ENCODE data around the gene ZDHHC9. TPM values are rescaled to one million over a fixed set of nuclear protein-coding genes. Genes with fewer than 3 reads are reported as not detected.

Gene ZDHHC9
- polyA plus RNA-seq, 2 donors = 4.6 to 8.1 TPM

DNA sequence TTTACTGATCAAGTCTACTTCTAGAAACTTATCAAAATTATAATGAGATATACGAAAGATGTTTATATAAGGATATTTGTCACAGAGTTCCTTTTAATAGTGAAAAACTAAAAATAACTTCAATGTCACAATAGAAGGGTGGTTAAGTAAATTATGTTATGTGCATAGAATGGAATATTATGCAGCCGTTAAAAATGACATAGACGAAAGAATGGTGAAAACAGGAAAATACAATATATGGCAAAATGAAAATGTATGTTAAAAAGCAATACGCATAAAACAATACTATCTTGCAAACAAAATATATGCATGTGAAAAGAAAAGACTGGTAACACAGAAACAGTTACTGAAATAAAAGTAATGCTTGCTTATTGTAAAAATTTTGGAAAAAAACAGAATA lies 19.1 kb downstream of the ZDHHC9 start:
- no peaks in the 10 kb centered on the region for H3K36me3 ChIP-seq (ENCODE audit: control insufficient read depth in 2 of 2, insufficient read depth in 2 of 2, low read length in 1 of 2)
- H3K9me3 ChIP-seq (ENCODE audit: control insufficient read depth in 2 of 2, insufficient read depth in 1 of 2, low read depth in 1 of 2, low read length in 1 of 2) = no peaks in the 10 kb centered on the region
- no peaks in the 10 kb centered on the region for H3K27me3 ChIP-seq (ENCODE audit: control insufficient read depth in 1 of 2, insufficient read depth in 2 of 2, low read length in 2 of 2)
- no peak overlapping the region for H3K4me3 ChIP-seq (ENCODE audit: low read depth in 1 of 2, low read length in 2 of 2)
- 93 to 95% methylated on average over 4 of the region's 4 CpGs for WGBS, 2 donors
- no peaks in the 10 kb centered on the region for H3K4me1 ChIP-seq (ENCODE audit: control insufficient read depth in 2 of 2, insufficient read depth in 2 of 2, low read length in 1 of 2)
- no peak overlapping the region for H3K27ac ChIP-seq (ENCODE audit: low read depth in 2 of 2, low read length in 1 of 2)

GRCh38 chrX:129823522-129823921 lies 20.2 kb downstream of the ZDHHC9 start:
- H3K36me3 ChIP-seq (ENCODE audit: control insufficient read depth in 2 of 2, insufficient read depth in 2 of 2, low read length in 1 of 2) = no peaks in the 10 kb centered on the region
- no peak overlapping the region for H3K27ac ChIP-seq (ENCODE audit: low read depth in 2 of 2, low read length in 1 of 2)
- no peaks in the 10 kb centered on the region for H3K27me3 ChIP-seq (ENCODE audit: control insufficient read depth in 1 of 2, insufficient read depth in 2 of 2, low read length in 2 of 2)
- no peak overlapping the region for H3K4me3 ChIP-seq (ENCODE audit: low read depth in 1 of 2, low read length in 2 of 2)
- H3K4me1 ChIP-seq (ENCODE audit: control insufficient read depth in 2 of 2, insufficient read depth in 2 of 2, low read length in 1 of 2) = no peaks in the 10 kb centered on the region
- 76 to 79% methylated on average over 6 of the region's 6 CpGs for WGBS, 2 donors
- H3K9me3 ChIP-seq (ENCODE audit: control insufficient read depth in 2 of 2, insufficient read depth in 1 of 2, low read depth in 1 of 2, low read length in 1 of 2) = no peaks in the 10 kb centered on the region

- Histone ChIP-seq H3K36me3 (ENCODE audit: control insufficient read depth in 2 of 2, insufficient read depth in 2 of 2, low read length in 1 of 2) (no peaks in the 10 kb centered on the region), H3K4me1 (ENCODE audit: control insufficient read depth in 2 of 2, insufficient read depth in 2 of 2, low read length in 1 of 2) (no peaks in the 10 kb centered on the region), H3K27me3 (ENCODE audit: control insufficient read depth in 1 of 2, insufficient read depth in 2 of 2, low read length in 2 of 2) (no peaks in the 10 kb centered on the region), H3K4me3 (ENCODE audit: low read depth in 1 of 2, low read length in 2 of 2) (no peak overlapping the region), H3K9me3 (ENCODE audit: control insufficient read depth in 2 of 2, insufficient read depth in 1 of 2, low read depth in 1 of 2, low read length in 1 of 2) (no peaks in the 10 kb centered on the region), H3K27ac (ENCODE audit: low read depth in 2 of 2, low read length in 1 of 2) (no peak overlapping the region)
- WGBS, 2 donors = 62 to 74% methylated on average over 2 of the region's 2 CpGs
Observed at GRCh38 chrX:129823115-129823514, 20.6 kb downstream of the ZDHHC9 start.

DNA sequence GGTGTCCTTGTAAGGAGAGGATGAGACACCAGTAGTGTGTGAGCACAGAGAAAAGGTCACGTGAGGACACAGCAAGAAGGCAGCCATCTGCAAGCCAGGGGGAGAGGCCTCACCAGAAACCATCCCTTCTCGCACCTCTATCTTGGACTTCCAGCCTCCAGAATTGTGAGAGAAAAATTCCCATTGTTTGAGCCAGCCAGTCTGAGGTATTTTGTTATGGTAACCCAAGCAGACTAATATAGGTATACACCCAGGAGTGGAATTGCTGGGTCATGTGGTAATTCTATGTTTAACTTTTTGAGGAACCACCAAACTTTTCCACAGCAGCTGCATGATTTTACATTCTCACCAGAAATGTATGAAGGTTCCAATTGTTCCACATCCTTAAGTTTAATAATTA lies 25.6 kb downstream of the ZDHHC9 start:
- no peak overlapping the region for H3K4me3 ChIP-seq (ENCODE audit: low read depth in 1 of 2, low read length in 2 of 2)
- H3K36me3 ChIP-seq (ENCODE audit: control insufficient read depth in 2 of 2, insufficient read depth in 2 of 2, low read length in 1 of 2) = no peaks in the 10 kb centered on the region
- WGBS, 2 donors = 82 to 98% methylated on average over 2 of the region's 2 CpGs
- H3K9me3 ChIP-seq (ENCODE audit: control insufficient read depth in 2 of 2, insufficient read depth in 1 of 2, low read depth in 1 of 2, low read length in 1 of 2) = no peaks in the 10 kb centered on the region
- no peaks in the 10 kb centered on the region for H3K4me1 ChIP-seq (ENCODE audit: control insufficient read depth in 2 of 2, insufficient read depth in 2 of 2, low read length in 1 of 2)
- H3K27ac ChIP-seq (ENCODE audit: low read depth in 2 of 2, low read length in 1 of 2) = no peak overlapping the region
- no peaks in the 10 kb centered on the region for H3K27me3 ChIP-seq (ENCODE audit: control insufficient read depth in 1 of 2, insufficient read depth in 2 of 2, low read length in 2 of 2)

GRCh38 chrX:129813662-129814368 lies 29.9 kb downstream of the ZDHHC9 start:
- Histone ChIP-seq H3K36me3 (ENCODE audit: control insufficient read depth in 2 of 2, insufficient read depth in 2 of 2, low read length in 1 of 2) (peaks cover 0 to 2% of the 10 kb centered on the region in 2 donors), H3K9me3 (ENCODE audit: control insufficient read depth in 2 of 2, insufficient read depth in 1 of 2, low read depth in 1 of 2, low read length in 1 of 2) (no peaks in the 10 kb centered on the region), H3K4me1 (ENCODE audit: control insufficient read depth in 2 of 2, insufficient read depth in 2 of 2, low read length in 1 of 2) (no peaks in the 10 kb centered on the region), H3K27ac (ENCODE audit: low read depth in 2 of 2, low read length in 1 of 2) (no peak overlapping the region), H3K27me3 (ENCODE audit: control insufficient read depth in 1 of 2, insufficient read depth in 2 of 2, low read length in 2 of 2) (no peaks in the 10 kb centered on the region), H3K4me3 (ENCODE audit: low read depth in 1 of 2, low read length in 2 of 2) (no peak overlapping the region)
- 66 to 83% methylated on average over 6 of the region's 6 CpGs for WGBS, 2 donors

- Histone ChIP-seq H3K27me3 (ENCODE audit: control insufficient read depth in 1 of 2, insufficient read depth in 2 of 2, low read length in 2 of 2) (no peaks in the 10 kb centered on the region), H3K4me1 (ENCODE audit: control insufficient read depth in 2 of 2, insufficient read depth in 2 of 2, low read length in 1 of 2) (no peaks in the 10 kb centered on the region), H3K9me3 (ENCODE audit: control insufficient read depth in 2 of 2, insufficient read depth in 1 of 2, low read depth in 1 of 2, low read length in 1 of 2) (no peaks in the 10 kb centered on the region), H3K4me3 (ENCODE audit: low read depth in 1 of 2, low read length in 2 of 2) (no peak overlapping the region), H3K27ac (ENCODE audit: low read depth in 2 of 2, low read length in 1 of 2) (no peak overlapping the region), H3K36me3 (ENCODE audit: control insufficient read depth in 2 of 2, insufficient read depth in 2 of 2, low read length in 1 of 2) (peaks cover 2 to 3% of the 10 kb centered on the region in 2 donors)
- WGBS, 2 donors = 88 to 92% methylated on average over 7 of the region's 7 CpGs
Observed at GRCh38 chrX:129808829-129809796, 34.6 kb downstream of the ZDHHC9 start.

DNA sequence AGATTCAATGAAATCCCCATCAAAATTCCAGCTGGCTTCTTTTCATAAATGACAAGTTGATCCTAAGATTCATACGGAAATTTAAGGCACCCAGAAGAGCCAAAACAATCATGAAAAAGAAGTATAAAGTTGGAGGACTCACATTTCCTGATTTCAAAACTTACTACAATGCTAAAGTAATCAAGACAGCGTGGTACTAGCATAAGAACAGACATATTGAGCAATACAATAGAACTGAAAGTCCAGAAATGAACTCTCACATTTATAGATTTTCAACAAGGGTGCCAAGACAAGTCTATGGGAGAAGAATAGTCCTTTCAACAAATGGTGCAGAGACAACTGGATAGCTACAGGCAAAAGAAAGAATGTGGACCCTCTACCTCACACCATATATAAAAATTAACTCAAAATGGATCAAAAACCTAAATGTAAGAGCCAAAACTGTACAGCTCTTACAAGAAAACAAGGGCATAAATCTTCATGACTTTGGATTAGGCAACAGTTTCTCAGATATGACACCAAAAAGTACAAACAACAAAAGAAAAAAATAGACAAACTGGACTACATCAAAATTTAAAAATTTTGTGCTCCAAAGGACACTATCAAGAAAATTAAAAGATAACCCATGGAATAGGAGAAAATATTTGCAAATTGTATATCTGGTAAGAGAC lies 35.4 kb downstream of the ZDHHC9 start:
- Histone ChIP-seq H3K27ac (ENCODE audit: low read depth in 2 of 2, low read length in 1 of 2) (no peak overlapping the region), H3K4me1 (ENCODE audit: control insufficient read depth in 2 of 2, insufficient read depth in 2 of 2, low read length in 1 of 2) (no peaks in the 10 kb centered on the region), H3K9me3 (ENCODE audit: control insufficient read depth in 2 of 2, insufficient read depth in 1 of 2, low read depth in 1 of 2, low read length in 1 of 2) (no peaks in the 10 kb centered on the region), H3K27me3 (ENCODE audit: control insufficient read depth in 1 of 2, insufficient read depth in 2 of 2, low read length in 2 of 2) (no peaks in the 10 kb centered on the region), H3K4me3 (ENCODE audit: low read depth in 1 of 2, low read length in 2 of 2) (no peak overlapping the region), H3K36me3 (ENCODE audit: control insufficient read depth in 2 of 2, insufficient read depth in 2 of 2, low read length in 1 of 2) (peaks cover 2 to 3% of the 10 kb centered on the region in 2 donors)
- 56 to 79% methylated on average over 2 of the region's 2 CpGs for WGBS, 2 donors

GRCh38 chrX:129804806-129805205 lies 38.9 kb downstream of the ZDHHC9 start:
- no peaks in the 10 kb centered on the region for H3K9me3 ChIP-seq (ENCODE audit: control insufficient read depth in 2 of 2, insufficient read depth in 1 of 2, low read depth in 1 of 2, low read length in 1 of 2)
- H3K4me3 ChIP-seq (ENCODE audit: low read depth in 1 of 2, low read length in 2 of 2) = no peak overlapping the region
- WGBS, 2 donors = 89 to 90% methylated on average over 4 of the region's 4 CpGs
- peaks cover 0 to 3% of the 10 kb centered on the region in 2 donors for H3K36me3 ChIP-seq (ENCODE audit: control insufficient read depth in 2 of 2, insufficient read depth in 2 of 2, low read length in 1 of 2)
- H3K27me3 ChIP-seq (ENCODE audit: control insufficient read depth in 1 of 2, insufficient read depth in 2 of 2, low read length in 2 of 2) = no peaks in the 10 kb centered on the region
- no peaks in the 10 kb centered on the region for H3K4me1 ChIP-seq (ENCODE audit: control insufficient read depth in 2 of 2, insufficient read depth in 2 of 2, low read length in 1 of 2)
- H3K27ac ChIP-seq (ENCODE audit: low read depth in 2 of 2, low read length in 1 of 2) = no peak overlapping the region

GRCh38 chrX:129802863-129803262 lies 40.8 kb downstream of the ZDHHC9 start:
- peaks cover 0 to 3% of the 10 kb centered on the region in 2 donors for H3K36me3 ChIP-seq (ENCODE audit: control insufficient read depth in 2 of 2, insufficient read depth in 2 of 2, low read length in 1 of 2)
- no peak overlapping the region for H3K4me3 ChIP-seq (ENCODE audit: low read depth in 1 of 2, low read length in 2 of 2)
- H3K27ac ChIP-seq (ENCODE audit: low read depth in 2 of 2, low read length in 1 of 2) = no peak overlapping the region
- H3K4me1 ChIP-seq (ENCODE audit: control insufficient read depth in 2 of 2, insufficient read depth in 2 of 2, low read length in 1 of 2) = no peaks in the 10 kb centered on the region
- H3K27me3 ChIP-seq (ENCODE audit: control insufficient read depth in 1 of 2, insufficient read depth in 2 of 2, low read length in 2 of 2) = no peaks in the 10 kb centered on the region
- 37 to 41% methylated on average over 1 of the region's 1 CpG for WGBS, 2 donors
- no peaks in the 10 kb centered on the region for H3K9me3 ChIP-seq (ENCODE audit: control insufficient read depth in 2 of 2, insufficient read depth in 1 of 2, low read depth in 1 of 2, low read length in 1 of 2)
